HCT116 (cell line): ENCODE data around the gene ASS1. TPM values are rescaled to one million over a fixed set of nuclear protein-coding genes. Genes with fewer than 3 reads are reported as not detected.

ENCODE experiments used
- ATAC-seq: fragments of 200-7000 bp; cut with Tn5 transposase; 2 replicates; pipeline ENCODE4 v1.9.1; 2020; ENCODE audit warnings: mild to moderate bottlenecking, moderate library complexity
- BruUV-seq: library from RNA; stranded (reverse); fragments of 400-500 nt; replicated peaks from 2 replicates; lab custom pipeline; 2021; lab: Mats Ljungman, UMichigan
- CTCF ChIA-PET: fragments of 300-600 bp; sonication (Branson Sonifier 250); formaldehyde crosslinking; loops from one replicate; lab custom pipeline; 2021; ENCODE audit warnings: antibody characterized with exemption; lab: Charles Lee
- POLR2A ChIA-PET: fragments of 300-600, 350-600 bp; sonication (Branson Sonifier 250); formaldehyde crosslinking; loops from one replicate; lab custom pipeline; 2021; ENCODE audit warnings: antibody characterized with exemption; lab: Charles Lee
- RAD21 ChIA-PET, 2 experiments: fragments of 300-600 bp; sonication (Branson Sonifier 250); formaldehyde crosslinking; loops; one replicate each; lab custom pipeline; 2023; ENCODE audit warnings: low total read pairs in 2 of 2; ENCODE audit not compliant: uncharacterized antibody in 2 of 2, unreplicated experiment in 2 of 2, low non-redundant PET in 1 of 2; lab: Charles Lee
- DNase-seq: peaks from one replicate; pipeline ENCODE4 v3.0.0-alpha.2; 2010; ENCODE audit warnings: low read depth, low spot score
- H2AFZ ChIP-seq: fragments of 200-600 bp; shearing (Covaris generic), sonication (generic); 2 replicates; pipeline ENCODE4 v1.6.1; 2017; ENCODE audit warnings: low read depth, mixed run types, mixed read lengths, antibody characterized with exemption, low read length; ENCODE audit not compliant: poor library complexity, severe bottlenecking
- H3K27ac ChIP-seq: 2 replicates; pipeline ENCODE4 v1.5.1; 2012; ENCODE audit warnings: low read depth, low read length
- H3K27me3 ChIP-seq: fragments of 200-600 bp; sonication (generic); 2 replicates; pipeline ENCODE4 v1.6.1; 2016; ENCODE audit warnings: mixed run types, low read length, mixed read lengths; ENCODE audit not compliant: insufficient read depth
- H3K36me3 ChIP-seq, 2 experiments: fragments of 200-500 bp in 1 of 2; fragments of 200-600 bp in 1 of 2; sonication (Bioruptor generic) in 1 of 2; sonication (generic) in 1 of 2; 2 replicates each; pipeline versions ENCODE4 v1.5.1 to v1.6.1; 2014 to 2016; ENCODE audit warnings: low read length in 2 of 2, inconsistent platforms in 1 of 2, mixed read lengths in 1 of 2, mixed run types in 1 of 2; ENCODE audit not compliant: insufficient read depth in 2 of 2, control insufficient read depth in 1 of 2
- H3K4me1 ChIP-seq, 2 experiments: fragments of 200-600 bp in 1 of 2; sonication (generic) in 1 of 2; 2 replicates each; pipeline versions ENCODE4 v1.5.1 to v1.6.1; 2012 to 2017; ENCODE audit warnings: low read length in 2 of 2, inconsistent platforms in 1 of 2, mild to moderate bottlenecking in 1 of 2, mixed read lengths in 1 of 2, mixed run types in 1 of 2, moderate library complexity in 1 of 2; ENCODE audit not compliant: insufficient read depth in 2 of 2, control insufficient read depth in 1 of 2
- H3K4me2 ChIP-seq: fragments of 200-600 bp; sonication (generic); 2 replicates; pipeline ENCODE4 v1.6.1; 2017; ENCODE audit warnings: mixed run types, low read length, mixed read lengths
- H3K4me3 ChIP-seq, 2 experiments: fragments of 200-600 bp in 1 of 2; sonication (generic) in 1 of 2; replicated peaks in 1 of 2; 2 replicates each; pipeline ENCODE4 v1.5.1; 2011 to 2016; ENCODE audit warnings: low read length in 2 of 2, control low read depth in 1 of 2, low read depth in 1 of 2, mild to moderate bottlenecking in 1 of 2, mixed read lengths in 1 of 2, mixed run types in 1 of 2
- H3K79me2 ChIP-seq: fragments of 200-600 bp; sonication (generic); 2 replicates; pipeline ENCODE4 v1.6.1; 2017; ENCODE audit warnings: mild to moderate bottlenecking, mixed run types, low read length, moderate library complexity, mixed read lengths; ENCODE audit not compliant: insufficient read depth
- H3K9ac ChIP-seq: fragments of 200-600 bp; sonication (generic); 2 replicates; pipeline ENCODE4 v1.6.1; 2016; ENCODE audit warnings: low read length, mixed read lengths
- H3K9me2 ChIP-seq: fragments of 200-600 bp; sonication (generic), shearing (Covaris generic); 2 replicates; pipeline ENCODE4 v1.6.1; 2017; ENCODE audit warnings: mixed run types, mild to moderate bottlenecking, moderate library complexity; ENCODE audit not compliant: insufficient read depth
- H3K9me3 ChIP-seq, 2 experiments: fragments of 200-500 bp in 1 of 2; fragments of 200-600 bp in 1 of 2; sonication (Bioruptor generic) in 1 of 2; sonication (generic) in 1 of 2; 2 replicates each; pipeline ENCODE4 v1.6.1; 2014 to 2017; ENCODE audit warnings: low read length in 2 of 2, mixed read lengths in 2 of 2, inconsistent platforms in 1 of 2, low read depth in 1 of 2, mild to moderate bottlenecking in 1 of 2, mixed run types in 1 of 2, moderate library complexity in 1 of 2; ENCODE audit not compliant: control insufficient read depth in 1 of 2, insufficient read depth in 1 of 2
- H4K20me1 ChIP-seq: fragments of 200-600 bp; sonication (generic), shearing (Covaris generic); 2 replicates; pipeline ENCODE4 v1.6.1; 2017; ENCODE audit warnings: mixed run types, mild to moderate bottlenecking, moderate library complexity; ENCODE audit not compliant: insufficient read depth
- CBX3 ChIP-seq: IDR thresholded peaks from 2 replicates; pipeline ENCODE4 v1.6.1; 2012; ENCODE audit warnings: low read depth
- CEBPB ChIP-seq: IDR thresholded peaks from 2 replicates; pipeline ENCODE4 v1.6.1; 2012; ENCODE audit warnings: low read depth
- CTCF ChIP-seq, 3 experiments: fragments of 200-600 bp in 1 of 3; sonication (generic) in 1 of 3; IDR thresholded peaks in 2 of 3; conservative IDR thresholded peaks in 1 of 3; 2 replicates each; pipeline ENCODE4 v1.5.1; 2012 to 2017; ENCODE audit warnings: low read depth in 2 of 3, low read length in 2 of 3, antibody characterized with exemption in 1 of 3, borderline replicate concordance in 1 of 3, control low read depth in 1 of 3, mild to moderate bottlenecking in 1 of 3, mixed read lengths in 1 of 3, mixed run types in 1 of 3, moderate library complexity in 1 of 3; ENCODE audit not compliant: insufficient read depth in 1 of 3
- EGR1 ChIP-seq: IDR thresholded peaks from 2 replicates; pipeline ENCODE4 v1.6.1; 2012; ENCODE audit warnings: low read depth
- ELF1 ChIP-seq: IDR thresholded peaks from 2 replicates; pipeline ENCODE4 v1.6.1; 2012; ENCODE audit warnings: low read depth, borderline replicate concordance
- EZH2phosphoT487 ChIP-seq: fragments of 200-600 bp; IDR thresholded peaks from 2 replicates; pipeline ENCODE4 v1.6.1; 2018; ENCODE audit warnings: antibody characterized with exemption, borderline replicate concordance
- FOSL1 ChIP-seq: IDR thresholded peaks from 2 replicates; pipeline ENCODE4 v1.6.1; 2012; ENCODE audit warnings: low read depth
- JUND ChIP-seq: IDR thresholded peaks from 2 replicates; pipeline ENCODE4 v1.6.1; 2012
- POLR2A ChIP-seq: IDR thresholded peaks from 2 replicates; pipeline ENCODE4 v1.7.0; 2011; ENCODE audit warnings: borderline replicate concordance; ENCODE audit not compliant: insufficient read depth, insufficient read length; ENCODE audit errors: extremely low read depth
- RAD21 ChIP-seq: IDR thresholded peaks from 2 replicates; pipeline ENCODE4 v1.6.1; 2012; ENCODE audit warnings: low read depth, mild to moderate bottlenecking
- SP1 ChIP-seq: IDR thresholded peaks from 2 replicates; pipeline ENCODE4 v1.6.1; 2012; ENCODE audit warnings: low read depth
- SRF ChIP-seq: IDR thresholded peaks from 2 replicates; pipeline ENCODE4 v1.6.1; 2012; ENCODE audit warnings: low read depth
- TCF7L2 ChIP-seq: IDR thresholded peaks from 2 replicates; pipeline ENCODE4 v1.7.0; 2011; ENCODE audit warnings: borderline replicate concordance, inconsistent platforms; ENCODE audit not compliant: insufficient read depth, insufficient read length; ENCODE audit errors: extremely low read depth
- YY1 ChIP-seq: IDR thresholded peaks from 2 replicates; pipeline ENCODE4 v1.6.1; 2011; ENCODE audit warnings: low read length, low read depth, moderate library complexity, mild to moderate bottlenecking; ENCODE audit not compliant: insufficient replicate concordance; ENCODE audit errors: extremely low read depth
- ZFX ChIP-seq: fragments of 450-650 bp; IDR thresholded peaks from 2 replicates; pipeline ENCODE4 v1.6.1; 2017
- intact Hi-C: fragments of 100-400 bp; cut with micrococcal nuclease; formaldehyde crosslinking; loops from 2 replicates; pipeline ENCODE4 v1.10.0; 2022
- total RNA-seq: library from RNA; stranded (reverse); gene quantifications from one replicate; pipeline ENCODE4 v1.2.1, GENCODE V29; 2021; ENCODE audit not compliant: unreplicated experiment
- TF ChIP-seq, protein P1 (sequence below): IDR thresholded peaks from 2 replicates; pipeline ENCODE4 v1.6.1; 2012
- TF ChIP-seq, protein P2 (sequence below): IDR thresholded peaks from 2 replicates; pipeline ENCODE4 v1.6.1; 2012
- TF ChIP-seq, protein P3 (sequence below): IDR thresholded peaks from 2 replicates; pipeline ENCODE4 v1.6.1; 2012; ENCODE audit warnings: low read depth

ASS1 gene
- total RNA-seq, 1 experiment from 2014 or later: 92.6 TPM

DNA sequence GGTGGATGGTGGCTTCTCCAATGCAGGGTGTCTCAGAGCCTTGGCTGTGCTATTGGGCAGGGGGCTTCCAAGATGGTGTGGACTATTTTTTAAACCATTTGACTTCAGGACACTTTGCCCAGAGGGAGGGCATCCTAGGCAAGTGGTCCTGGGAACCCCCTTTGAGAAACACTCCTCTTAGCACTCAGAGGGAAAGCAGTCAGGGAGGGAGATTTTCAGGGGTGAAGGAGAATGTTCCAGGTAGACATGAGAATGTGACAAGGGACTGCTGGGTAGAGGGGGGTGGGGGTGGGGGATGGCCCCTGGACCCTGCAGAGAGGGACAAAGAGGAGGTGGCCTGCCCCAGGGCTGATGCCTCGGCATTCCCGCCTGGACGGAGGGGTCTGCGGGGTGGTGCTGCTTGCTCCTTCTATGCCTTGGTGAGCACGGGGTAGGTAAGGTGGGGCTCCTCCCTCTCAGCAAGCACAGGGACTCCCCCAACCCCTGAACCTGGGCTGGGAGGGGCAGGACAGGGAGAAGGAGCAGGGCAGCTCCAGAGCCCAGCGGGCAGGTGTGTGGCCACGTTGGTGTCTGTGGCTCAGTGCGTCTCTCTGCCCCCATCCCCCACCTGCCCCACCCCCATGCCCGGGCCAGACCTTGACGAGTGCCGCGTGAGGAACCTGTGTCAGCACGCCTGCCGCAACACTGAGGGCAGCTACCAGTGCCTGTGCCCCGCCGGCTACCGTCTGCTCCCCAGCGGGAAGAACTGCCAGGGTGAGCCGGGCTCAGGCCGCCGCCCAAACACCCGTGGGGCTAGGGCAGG is 13.8 kb upstream of the ASS1 start:
- CTCF ChIA-PET: no interaction called here
- Histone ChIP-seq H3K27me3 (no peaks in the 10 kb centered on the region), H3K27ac (no peak overlapping the region), H4K20me1 (no peaks in the 10 kb centered on the region), H2AFZ (no peak overlapping the region), H3K9me3 (no peaks in the 10 kb centered on the region), H3K36me3 (no peaks in the 10 kb centered on the region), H3K9ac (no peak overlapping the region), H3K4me3 (no peak overlapping the region), H3K4me1 (peaks cover 13 to 18% of the 10 kb centered on the region in 2 experiments), H3K9me2 (no peaks in the 10 kb centered on the region), H3K4me2 (no peak overlapping the region), H3K79me2 (no peaks in the 10 kb centered on the region)
- RAD21 ChIA-PET: no interaction called here
- no TSS peak for BruUV-seq
- POLR2A ChIA-PET: no interaction called here
- DNase-seq (no peak), ATAC-seq (no peak)
- TF ChIP-seq POLR2A (no peak), FOSL1 (no peak), TCF7L2 (no peak), ELF1 (no peak), EZH2phosphoT487 (no peak), CBX3 (no peak), CEBPB (no peak), SRF (no peak), RAD21 (no peak), SP1 (no peak), YY1 (no peak), JUND (no peak), CTCF (IDR thresholded peaks at IDR 0.05 in 2 of 3, conservative IDR thresholded peaks at IDR 0.05 in 1 of 3; ENCODE audit: borderline replicate concordance in 1 of 3, insufficient read depth in 1 of 3, low read depth in 2 of 3, low read length in 2 of 3) (no peak), EGR1 (no peak), ZFX (no peak)
- TF ChIP-seq, protein P1, sequence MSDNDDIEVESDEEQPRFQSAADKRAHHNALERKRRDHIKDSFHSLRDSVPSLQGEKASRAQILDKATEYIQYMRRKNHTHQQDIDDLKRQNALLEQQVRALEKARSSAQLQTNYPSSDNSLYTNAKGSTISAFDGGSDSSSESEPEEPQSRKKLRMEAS: no peak
- TF ChIP-seq, protein P2, sequence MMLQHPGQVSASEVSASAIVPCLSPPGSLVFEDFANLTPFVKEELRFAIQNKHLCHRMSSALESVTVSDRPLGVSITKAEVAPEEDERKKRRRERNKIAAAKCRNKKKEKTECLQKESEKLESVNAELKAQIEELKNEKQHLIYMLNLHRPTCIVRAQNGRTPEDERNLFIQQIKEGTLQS: no peak
- TF ChIP-seq, protein P3, sequence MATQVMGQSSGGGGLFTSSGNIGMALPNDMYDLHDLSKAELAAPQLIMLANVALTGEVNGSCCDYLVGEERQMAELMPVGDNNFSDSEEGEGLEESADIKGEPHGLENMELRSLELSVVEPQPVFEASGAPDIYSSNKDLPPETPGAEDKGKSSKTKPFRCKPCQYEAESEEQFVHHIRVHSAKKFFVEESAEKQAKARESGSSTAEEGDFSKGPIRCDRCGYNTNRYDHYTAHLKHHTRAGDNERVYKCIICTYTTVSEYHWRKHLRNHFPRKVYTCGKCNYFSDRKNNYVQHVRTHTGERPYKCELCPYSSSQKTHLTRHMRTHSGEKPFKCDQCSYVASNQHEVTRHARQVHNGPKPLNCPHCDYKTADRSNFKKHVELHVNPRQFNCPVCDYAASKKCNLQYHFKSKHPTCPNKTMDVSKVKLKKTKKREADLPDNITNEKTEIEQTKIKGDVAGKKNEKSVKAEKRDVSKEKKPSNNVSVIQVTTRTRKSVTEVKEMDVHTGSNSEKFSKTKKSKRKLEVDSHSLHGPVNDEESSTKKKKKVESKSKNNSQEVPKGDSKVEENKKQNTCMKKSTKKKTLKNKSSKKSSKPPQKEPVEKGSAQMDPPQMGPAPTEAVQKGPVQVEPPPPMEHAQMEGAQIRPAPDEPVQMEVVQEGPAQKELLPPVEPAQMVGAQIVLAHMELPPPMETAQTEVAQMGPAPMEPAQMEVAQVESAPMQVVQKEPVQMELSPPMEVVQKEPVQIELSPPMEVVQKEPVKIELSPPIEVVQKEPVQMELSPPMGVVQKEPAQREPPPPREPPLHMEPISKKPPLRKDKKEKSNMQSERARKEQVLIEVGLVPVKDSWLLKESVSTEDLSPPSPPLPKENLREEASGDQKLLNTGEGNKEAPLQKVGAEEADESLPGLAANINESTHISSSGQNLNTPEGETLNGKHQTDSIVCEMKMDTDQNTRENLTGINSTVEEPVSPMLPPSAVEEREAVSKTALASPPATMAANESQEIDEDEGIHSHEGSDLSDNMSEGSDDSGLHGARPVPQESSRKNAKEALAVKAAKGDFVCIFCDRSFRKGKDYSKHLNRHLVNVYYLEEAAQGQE: no peak
- intact Hi-C loops: no loop called here
